ENCODE results near the gene ANKRD50.
A peak's percentile ranks its signal among the peaks of the same experiment; 100 is the strongest.

The ANKRD50 gene

GRCh38 chr4:124712372-124713184 lies at the start of gene ANKRD50:
Gene ANKRD50 (minus strand): TSS chr4:124712732. CDS start chr4:124710511, 2,221 bp downstream.
- DNase-seq, result peak; percentile 58

GRCh38 chr4:124757126-124757525 lies 44.6 kb upstream of the ANKRD50 start:
- DNase-seq, result no peak

DNA sequence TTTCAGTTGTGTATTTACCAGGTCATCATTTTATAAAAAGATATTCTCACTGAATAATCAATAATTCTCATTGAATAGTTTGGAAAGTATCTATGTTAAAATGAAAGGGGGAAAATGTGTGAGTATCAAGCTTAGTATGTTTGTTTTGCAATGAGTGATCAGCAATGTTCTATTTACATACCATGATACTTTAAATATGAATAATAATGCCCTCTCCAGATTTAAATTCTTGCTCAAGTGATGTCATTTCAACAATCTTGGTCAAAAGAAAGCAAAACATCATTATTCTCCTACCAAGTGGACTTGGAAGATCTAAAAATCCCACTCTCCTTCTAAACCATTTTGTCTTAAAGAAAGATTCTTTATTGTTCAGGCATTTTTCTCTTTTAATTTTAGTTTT lies 42.1 kb upstream of the ANKRD50 start:
- no peak for DNase-seq

DNA sequence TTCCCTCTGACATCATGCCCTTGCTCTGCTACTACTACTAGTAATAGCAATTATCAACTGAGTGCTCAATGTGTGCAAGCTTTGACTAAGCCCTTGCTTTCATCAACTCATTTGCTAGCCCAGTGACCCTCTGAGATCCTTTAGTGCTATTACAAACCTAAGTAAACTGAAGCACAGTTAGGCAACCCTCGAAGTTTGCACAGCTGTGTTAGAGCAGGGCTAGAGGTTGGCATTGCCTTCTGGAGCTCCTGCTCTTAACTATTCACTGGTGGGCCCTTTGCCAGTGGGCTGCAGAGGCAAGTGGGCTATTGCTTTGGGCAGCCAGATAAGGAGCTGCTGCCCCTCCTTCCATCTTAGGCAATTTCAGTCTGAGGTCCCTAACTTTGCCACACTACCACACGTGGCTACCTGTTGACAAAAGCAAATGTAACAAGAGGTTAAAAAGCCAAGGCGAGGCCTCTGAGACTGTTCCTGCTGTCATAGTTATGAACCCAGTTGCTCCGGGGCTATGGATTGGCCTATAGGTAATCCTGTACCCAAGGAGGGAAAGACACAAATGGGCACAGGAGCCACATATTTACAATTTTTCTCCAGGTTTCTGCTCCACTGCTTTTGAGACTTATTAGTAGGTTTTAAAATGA lies 41.5 kb upstream of the ANKRD50 start:
- no peak for DNase-seq

- no peak for DNase-seq
Observed at GRCh38 chr4:124749421-124749820, 36.9 kb upstream of the ANKRD50 start.

GRCh38 chr4:124748965-124749364 lies 36.4 kb upstream of the ANKRD50 start:
- DNase-seq, result no peak

- no peak for DNase-seq
Observed at GRCh38 chr4:124745985-124746801, 33.7 kb upstream of the ANKRD50 start.

DNA sequence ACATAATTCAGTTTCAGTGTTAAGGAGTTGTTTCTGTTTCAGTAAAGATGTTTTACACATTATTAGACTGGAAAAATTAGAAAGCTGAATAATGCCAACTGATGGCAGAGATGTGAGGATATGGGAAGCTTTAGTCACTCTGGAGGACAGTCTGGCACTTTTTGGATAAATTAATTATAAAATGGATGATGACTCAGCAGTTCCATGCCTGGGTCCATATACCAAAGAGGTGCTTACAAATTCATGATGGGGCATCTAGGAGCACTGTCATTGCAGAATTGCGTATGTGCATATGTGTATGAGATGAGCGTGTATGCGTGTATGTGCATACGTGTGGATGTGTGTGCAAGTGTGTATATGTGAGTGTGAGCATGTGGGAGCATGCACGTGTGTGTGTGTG lies 31.2 kb upstream of the ANKRD50 start:
- DNase-seq, result no peak

DNA sequence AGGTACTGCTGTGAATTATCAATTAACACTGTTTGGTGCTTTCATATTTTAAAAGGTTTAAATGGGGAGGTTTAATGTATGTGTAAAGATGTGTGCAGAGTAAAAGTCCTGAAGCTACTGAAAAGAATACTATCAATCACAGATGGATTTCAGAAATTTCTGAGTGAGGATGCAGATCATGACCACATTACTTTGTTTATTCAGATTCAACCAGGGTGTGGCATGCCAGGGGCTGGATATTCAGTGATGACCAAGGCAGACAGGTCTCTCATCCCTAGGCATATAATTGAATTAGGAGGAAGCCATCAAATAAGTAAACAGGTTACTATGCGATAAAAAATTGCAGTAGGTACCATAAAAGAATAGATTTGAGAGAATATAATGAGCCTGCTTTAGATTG lies 28.0 kb upstream of the ANKRD50 start:
- no peak for DNase-seq

DNA sequence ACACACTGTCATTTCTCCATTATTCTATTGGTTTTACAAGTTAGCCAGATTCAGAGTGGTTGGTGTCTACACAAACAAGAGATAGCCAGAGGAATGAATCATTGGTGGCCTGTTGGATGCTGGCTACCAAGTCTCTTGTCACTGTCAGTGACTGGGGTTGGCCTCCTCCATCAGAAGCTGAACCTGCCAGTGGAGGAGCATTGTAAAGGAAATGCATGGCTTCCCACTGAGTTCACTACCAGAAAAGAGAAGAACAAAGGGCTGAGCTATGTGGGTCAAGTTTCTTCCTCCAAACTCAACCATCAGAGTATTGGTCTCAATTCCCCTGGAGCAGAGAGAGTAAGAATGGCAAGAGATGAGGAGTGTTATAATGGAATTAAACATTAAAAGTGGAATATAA lies 26.5 kb upstream of the ANKRD50 start:
- DNase-seq, result no peak

- DNase-seq, result no peak
Observed at GRCh38 chr4:124737619-124738018, 25.1 kb upstream of the ANKRD50 start.

DNA sequence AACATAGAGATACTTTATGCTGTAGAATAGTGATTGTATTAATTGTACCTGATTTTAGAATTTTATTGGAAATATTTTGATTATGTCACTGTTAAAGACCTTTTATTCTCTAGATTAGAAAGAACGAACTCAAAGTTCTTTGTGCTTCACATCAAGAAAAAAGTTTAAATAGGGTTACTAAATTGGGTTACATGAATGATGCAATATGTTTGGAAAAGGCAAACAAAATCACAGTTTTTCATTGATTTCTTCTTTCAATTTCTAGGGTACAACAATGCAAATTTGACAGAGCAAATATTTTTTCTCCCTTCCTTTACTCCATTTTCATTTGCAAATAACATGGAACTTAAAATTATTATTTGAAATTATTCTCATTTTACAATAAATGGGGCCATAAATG lies 24.0 kb upstream of the ANKRD50 start:
- no peak for DNase-seq

GRCh38 chr4:124727331-124727890 lies 14.9 kb upstream of the ANKRD50 start:
- DNase-seq, result no peak

DNA sequence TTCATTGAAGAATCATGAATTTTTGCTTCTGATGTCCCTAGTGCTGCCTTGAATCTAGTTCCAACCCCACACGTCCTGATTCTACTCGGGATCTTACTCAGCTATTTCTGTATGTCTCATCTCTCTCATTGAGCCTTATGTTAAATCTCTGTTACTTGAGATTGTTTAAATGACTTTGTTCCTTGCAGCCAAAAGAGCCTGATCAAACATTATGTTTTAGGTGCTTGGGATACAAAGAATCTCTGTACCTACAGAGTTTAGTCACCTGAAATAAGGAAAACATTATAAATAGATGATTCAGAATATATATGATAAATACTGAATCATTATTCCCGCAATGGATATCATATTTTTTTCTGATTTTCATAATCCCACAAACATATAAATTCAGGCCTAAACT lies 13.7 kb upstream of the ANKRD50 start:
- DNase-seq, result no peak

DNA sequence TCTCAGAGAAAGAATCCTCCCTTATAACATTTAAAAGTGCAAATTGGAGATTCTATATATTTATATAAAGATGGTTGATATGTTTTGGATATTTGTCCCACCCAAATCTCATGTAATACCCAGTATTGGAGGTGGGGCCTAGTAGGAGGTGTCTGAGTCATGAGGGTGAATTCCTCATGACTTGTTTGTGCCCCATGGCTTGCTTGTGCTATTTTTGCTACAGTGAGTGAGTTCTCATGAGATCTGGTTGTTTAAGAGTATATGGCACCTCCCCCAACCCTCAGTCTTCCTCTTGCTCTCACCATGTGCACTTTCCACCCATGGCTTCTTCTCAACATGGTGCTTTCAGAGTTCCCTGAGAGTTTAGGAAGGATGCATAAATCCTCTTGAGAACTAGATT lies 9.5 kb upstream of the ANKRD50 start:
- DNase-seq, result no peak

GRCh38 chr4:124717101-124717500 lies 4.6 kb upstream of the ANKRD50 start:
- no peak for DNase-seq

GRCh38 chr4:124713185-124713592 lies 657 bp upstream of the ANKRD50 start:
- peak; percentile 20 for DNase-seq

GRCh38 chr4:124711471-124712371 lies 811 bp downstream of the ANKRD50 start:
- peak; percentile 24 for DNase-seq

DNA sequence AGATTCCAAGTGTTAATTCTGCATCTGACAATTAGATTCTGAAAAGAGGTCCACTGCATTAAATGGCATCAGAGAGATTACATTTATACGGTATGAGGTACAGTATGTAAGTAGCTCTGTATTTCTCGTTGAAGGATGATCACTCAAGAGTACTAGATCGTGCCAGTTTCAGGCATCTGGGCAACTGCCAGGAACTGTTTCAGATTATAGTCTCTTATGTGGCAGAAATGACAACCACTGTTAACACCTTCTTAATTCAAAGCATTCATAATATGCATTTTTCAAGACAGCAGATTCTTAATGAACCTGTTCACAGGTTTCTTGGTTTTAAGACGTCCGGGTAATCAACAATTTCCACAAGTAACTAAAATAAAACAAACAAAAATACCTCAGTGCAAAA lies 1.6 kb downstream of the ANKRD50 start:
- DNase-seq, result no peak

DNA sequence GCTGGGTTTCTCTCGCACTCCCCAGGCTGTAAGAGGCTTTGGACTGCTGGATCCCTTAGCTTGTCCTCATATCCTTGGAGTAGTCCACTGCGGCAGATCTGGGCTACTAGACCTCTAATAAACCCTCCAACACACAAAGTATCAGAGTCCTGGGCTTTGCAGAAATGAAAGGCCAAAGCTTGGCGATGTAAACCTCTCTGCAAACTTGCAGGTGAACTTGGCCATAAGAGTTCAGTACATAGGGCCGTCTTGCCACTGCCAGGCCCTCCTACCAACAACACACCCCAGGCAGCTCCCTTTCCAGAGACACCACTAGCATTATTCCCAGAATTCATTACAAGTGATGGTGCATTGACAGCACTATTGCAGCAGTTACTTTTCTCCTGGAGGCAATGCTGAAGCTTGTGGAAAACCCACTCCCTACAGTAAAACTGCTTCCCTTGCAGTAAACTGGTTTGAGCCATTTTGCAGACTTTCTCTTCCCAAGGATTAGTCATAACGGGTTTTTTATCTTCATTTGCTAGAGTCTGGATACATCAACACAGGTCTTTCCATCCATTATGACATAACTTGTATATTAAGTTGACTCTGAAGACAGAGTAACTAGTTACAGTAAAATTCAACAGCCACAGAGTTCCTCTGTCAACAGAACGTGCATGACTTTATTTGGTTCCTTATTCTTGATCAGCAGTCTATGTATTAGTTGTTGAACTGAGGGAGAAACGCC lies 2.4 kb downstream of the ANKRD50 start:
- DNase-seq, result no peak

DNA sequence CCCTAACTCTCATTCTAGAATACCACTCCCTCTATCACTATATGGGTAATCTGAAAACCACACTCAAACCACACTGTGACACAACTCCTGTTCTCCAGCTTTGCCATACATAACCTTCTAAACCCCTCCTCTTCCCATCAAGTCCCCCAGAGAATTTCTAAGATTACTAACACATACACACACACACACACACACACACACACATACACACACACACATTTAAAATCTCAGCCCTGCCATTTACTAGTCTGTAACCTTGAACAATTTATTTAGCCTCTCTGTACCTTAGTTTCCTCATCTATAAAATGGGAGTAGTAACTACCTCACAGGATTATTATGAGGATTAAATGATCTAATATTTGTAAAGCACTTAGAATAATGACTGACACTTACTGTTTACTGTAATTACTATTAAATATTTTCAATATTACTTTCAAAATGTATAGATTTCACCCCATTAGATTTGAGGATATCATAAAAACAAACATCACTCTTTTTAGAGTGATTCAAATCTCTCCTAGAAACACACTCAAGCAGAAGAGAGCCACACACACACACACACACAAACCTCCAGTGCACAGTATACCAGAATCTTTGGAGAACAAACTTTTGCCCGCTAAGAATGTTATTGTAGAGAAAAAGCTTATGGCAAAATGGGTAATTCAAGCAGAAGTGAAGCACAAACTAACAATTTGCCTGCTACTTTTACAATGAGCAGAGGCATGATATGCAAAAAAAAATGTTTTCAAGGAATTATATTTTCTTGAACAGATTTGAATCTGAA lies 3.8 kb downstream of the ANKRD50 start:
- DNase-seq, result no peak
